ENCODE data around the gene PAPOLG. TPM values are rescaled to one million over a fixed set of nuclear protein-coding genes. Genes with fewer than 3 reads are reported as not detected.
A peak's percentile ranks its signal among the peaks of the same experiment; 100 is the strongest.

Gene PAPOLG
- total RNA-seq (2014; rRNA removed; shearing (Covaris generic); ENCODE audit: low replicate concordance) = 4.2 and 6.5 TPM in 2 replicates

DNA sequence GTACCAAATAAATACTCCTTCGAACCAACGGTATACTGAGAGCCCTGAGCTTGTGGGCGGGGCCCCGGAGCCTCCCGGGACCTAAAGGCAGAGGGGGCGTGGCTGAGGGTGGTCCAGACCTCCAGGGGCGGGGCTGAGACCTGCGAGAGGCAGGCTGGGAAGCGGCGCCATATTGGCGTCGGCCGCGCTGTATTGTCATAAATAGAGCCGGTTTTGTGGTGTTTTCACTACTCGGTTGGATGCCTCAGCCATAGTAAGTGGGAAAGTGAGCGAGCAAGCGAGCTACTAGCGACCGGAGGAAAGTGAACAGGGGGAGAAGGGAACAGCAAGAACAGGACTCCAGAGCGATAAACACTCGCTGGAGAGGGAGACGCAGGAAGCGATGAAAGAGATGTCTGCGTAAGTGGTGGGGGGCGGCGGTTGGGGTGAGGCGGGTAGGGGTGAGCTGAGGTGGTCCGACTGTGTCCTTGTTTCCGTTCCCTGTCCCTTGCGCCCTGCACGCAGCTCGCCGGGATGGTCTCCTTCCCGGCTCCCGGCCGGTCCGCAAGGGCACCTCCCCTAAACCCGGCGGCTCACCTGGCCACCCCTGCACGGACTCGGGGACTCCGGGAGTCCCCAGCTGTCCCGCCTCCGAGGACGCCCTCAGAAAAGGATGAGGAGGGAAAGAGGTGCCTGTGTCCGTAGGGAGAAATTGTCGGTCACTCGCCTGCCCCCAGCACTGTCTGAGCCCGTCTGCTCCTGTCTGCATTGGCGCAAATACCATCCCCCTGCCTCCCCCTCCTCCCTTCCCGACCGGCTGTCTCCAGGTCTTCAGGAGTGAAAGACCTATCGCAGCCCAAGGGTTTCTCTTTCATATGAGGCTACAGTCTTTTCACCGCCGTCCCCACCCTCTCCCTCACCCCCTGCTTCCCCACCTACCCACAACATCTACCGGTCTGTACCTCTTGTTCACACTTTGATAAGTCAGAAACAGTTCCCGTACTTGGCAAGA, at the start of gene PAPOLG:
PAPOLG (plus strand) TSS at position 172 of the 991 bp plus-strand sequence; CDS start at position 383, 211 bp downstream.
- Histone ChIP-seq H3K9me3 (no peaks in the 10 kb centered on the region), H3K4me3 (peak within 1 kb of the TSS; percentile 94), H3K36me3 (peaks cover 25% of the 10 kb centered on the region), H3K27me3 (no peaks in the 10 kb centered on the region)
- peak; percentile 94 for DNase-seq

DNA sequence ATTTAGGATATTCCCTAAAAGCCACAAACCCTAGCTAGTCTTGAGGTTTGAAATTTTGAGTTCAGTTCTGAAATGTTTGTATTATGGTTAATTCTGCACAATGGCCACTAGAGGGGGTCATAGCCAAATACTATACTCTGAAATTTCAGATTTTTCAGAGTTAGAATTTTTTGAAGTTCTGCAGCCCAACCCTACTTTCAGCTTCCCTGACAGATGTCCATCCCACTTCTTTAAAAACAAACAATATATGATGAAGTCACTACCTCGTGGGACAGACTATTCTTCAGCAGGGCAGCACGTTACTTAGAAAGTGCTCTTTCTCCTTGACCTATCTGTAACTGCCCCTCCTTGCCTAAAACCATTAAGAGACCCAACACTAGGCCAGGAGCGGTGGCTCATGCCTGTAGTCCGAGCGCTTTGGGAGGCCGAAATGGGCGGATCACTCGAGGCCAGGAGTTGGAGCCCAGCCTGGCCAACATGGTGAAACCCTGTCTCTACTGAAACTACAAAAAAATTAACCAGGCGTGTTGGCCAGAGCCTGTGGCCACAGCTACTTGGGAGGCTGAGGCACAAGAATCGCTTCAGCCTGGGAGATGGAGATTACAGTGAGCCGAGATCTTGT, 48.2 kb upstream of the PAPOLG start:
- Histone ChIP-seq H3K36me3 (no peaks in the 10 kb centered on the region), H3K9me3 (no peaks in the 10 kb centered on the region), H3K27me3 (no peaks in the 10 kb centered on the region), H3K4me3 (no peak overlapping the region)
- DNase-seq = no peak

DNA sequence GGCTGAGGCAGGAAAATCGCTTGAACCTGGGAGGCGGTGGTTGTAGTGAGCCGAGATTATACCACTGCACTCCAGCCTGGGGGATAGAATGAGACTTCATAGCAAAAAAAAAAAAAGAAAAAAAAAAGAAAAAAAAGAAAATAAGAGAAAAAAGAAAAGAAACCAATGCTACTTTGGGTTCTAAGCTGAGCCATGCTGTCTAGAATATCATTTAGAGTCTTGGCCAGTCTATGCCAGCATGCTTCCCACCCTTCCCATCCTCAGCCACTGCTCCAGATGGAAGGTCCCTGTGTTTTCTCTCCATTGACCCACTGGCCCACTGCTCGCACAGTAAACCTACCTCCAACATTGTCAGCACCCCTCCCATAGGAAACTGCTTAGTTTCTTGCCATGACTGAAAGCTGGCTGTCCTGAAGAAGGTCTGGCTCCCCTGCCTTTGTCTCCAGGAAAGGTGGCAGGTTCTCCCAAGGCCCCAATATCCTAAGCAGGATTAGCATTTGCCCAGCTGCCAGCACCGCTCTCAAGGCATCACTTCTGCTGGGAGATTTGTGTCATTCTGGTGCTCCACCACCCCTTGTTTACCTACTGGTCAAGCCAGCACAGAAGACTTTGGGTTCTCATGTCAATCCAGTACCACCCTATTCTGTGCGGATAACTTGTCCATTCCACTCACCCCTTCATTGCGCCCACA, 47.3 kb upstream of the PAPOLG start:
- Histone ChIP-seq H3K36me3 (no peaks in the 10 kb centered on the region), H3K4me3 (no peak overlapping the region), H3K9me3 (no peaks in the 10 kb centered on the region), H3K27me3 (no peaks in the 10 kb centered on the region)
- no peak for DNase-seq

DNA sequence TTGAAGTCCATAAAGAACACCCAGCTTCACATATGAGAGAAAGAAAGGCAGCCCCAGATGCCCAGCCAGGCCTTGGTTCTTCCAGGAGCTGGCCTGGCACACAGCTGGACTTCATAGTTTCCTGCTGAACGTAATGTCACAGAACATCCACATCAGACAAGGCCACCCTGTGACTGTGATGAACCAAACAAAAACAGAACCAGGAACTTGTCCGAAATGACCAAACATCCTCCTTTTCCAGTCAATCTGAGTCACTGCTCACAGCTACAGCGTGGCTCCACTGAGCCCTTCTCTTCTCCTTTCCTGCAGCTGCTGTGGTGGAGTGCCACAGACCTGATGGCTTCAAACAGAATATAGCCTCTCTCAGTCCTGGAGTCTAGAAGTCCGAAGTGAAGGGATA, 45.4 kb upstream of the PAPOLG start:
- DNase-seq = no peak
- Histone ChIP-seq H3K9me3 (no peaks in the 10 kb centered on the region), H3K27me3 (no peaks in the 10 kb centered on the region), H3K4me3 (no peak overlapping the region), H3K36me3 (no peaks in the 10 kb centered on the region)

DNA sequence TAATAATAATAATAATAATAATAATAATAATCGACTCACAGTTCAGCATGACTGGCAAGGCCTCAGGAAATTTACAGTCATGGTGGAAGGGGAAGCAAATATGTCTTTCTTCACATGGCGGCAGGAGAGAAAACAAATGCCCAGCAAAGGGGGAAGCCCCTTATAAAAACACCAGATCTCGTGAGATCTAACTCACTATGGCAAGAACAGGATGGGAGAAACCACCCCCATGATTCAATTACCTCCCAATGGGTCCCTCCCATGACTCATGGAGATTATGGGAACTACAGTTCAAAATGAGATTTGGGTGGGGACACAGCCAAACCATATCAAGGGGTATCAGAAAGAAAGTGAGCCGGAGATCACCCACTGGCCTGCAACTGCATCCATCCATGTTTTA, 40.5 kb upstream of the PAPOLG start:
- Histone ChIP-seq H3K4me3 (no peak overlapping the region), H3K9me3 (no peaks in the 10 kb centered on the region), H3K27me3 (no peaks in the 10 kb centered on the region), H3K36me3 (no peaks in the 10 kb centered on the region)
- DNase-seq = no peak

DNA sequence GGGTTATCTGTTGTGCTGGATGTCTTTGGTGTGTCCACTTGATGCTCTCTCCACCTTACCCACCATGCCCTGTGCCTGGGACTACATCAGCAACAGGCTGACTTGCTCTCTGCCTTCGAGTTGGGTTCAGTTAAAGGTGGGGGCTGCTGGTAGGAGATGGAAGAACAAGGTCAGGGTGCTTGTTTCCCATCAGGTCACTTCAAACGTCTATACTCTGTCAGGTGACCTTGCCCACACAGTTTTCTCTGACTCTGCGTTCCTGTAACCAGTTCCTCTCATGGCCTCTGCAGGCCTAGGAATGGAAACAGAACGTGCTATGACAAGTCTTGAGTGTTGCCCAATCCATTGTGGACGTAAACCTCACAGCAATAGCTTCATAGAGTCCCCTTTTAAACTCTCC, 38.4 kb upstream of the PAPOLG start:
- H3K27me3 ChIP-seq = no peaks in the 10 kb centered on the region
- no peaks in the 10 kb centered on the region for H3K36me3 ChIP-seq
- no peak overlapping the region for H3K4me3 ChIP-seq
- no peaks in the 10 kb centered on the region for H3K9me3 ChIP-seq
- DNase-seq = no peak

DNA sequence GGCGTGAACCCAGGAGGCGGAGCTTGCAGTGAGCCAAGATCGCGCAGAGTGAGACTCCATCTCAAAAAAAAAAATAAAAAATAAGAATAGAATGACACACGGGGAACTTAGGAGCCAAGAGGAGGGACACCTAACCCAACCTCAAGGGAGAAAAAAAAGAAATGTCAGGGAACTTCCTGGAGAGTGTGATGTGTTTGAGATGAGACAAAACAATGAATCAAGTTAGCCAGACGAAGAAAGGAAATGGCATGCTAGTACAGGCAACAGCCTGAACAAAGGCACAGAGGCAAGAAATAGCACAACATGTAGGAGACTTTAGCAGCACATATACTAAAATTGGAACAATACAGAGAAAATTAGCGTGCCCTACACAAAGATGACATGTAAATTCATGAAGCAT, 36.7 kb upstream of the PAPOLG start:
- Histone ChIP-seq H3K36me3 (no peaks in the 10 kb centered on the region), H3K4me3 (no peak overlapping the region), H3K27me3 (no peaks in the 10 kb centered on the region), H3K9me3 (no peaks in the 10 kb centered on the region)
- DNase-seq = no peak

DNA sequence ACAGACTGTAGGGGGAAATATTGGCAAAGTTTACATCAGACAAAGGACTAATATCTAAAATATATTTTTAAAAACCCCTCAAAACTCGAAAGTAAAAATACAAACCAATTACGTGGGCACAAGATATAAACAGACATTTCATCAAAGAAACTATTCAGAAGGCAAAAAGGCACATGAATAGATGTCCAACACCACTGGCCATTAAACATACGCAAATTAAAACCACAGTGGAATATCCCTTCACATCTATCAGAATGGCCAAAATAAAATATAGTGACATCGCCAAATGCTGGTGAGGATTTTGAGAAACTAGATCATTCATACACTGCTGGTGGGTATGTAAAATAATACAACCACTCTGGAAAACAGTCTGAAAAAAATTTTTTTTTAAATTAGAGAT, 30.6 kb upstream of the PAPOLG start:
- Histone ChIP-seq H3K9me3 (peaks cover 3% of the 10 kb centered on the region; the same call in 1 of the 2 replicates), H3K4me3 (no peak overlapping the region), H3K36me3 (no peaks in the 10 kb centered on the region), H3K27me3 (no peaks in the 10 kb centered on the region)
- DNase-seq = no peak

DNA sequence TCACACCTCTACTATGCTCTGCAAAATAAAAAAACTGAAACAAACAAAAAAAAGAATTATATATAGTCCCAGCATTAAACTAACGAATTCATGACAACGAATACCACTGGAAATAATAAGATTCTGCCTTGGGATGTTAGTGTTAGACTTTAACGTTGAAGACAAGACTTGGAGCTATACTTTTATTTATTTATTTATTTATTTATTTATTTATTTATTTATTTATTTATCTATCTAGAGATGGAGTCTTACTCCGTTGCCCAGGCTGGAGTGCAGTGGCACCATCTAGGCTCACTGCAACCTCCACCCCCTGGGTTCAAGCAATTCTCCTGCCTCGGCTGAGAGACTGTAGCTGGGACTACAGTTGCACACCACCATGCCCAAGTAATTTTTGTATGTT, 27.2 kb upstream of the PAPOLG start:
- no peaks in the 10 kb centered on the region for H3K36me3 ChIP-seq
- H3K27me3 ChIP-seq = no peaks in the 10 kb centered on the region
- DNase-seq = no peak
- H3K9me3 ChIP-seq = peaks cover 3% of the 10 kb centered on the region; the same call in 1 of the 2 replicates
- no peak overlapping the region for H3K4me3 ChIP-seq

DNA sequence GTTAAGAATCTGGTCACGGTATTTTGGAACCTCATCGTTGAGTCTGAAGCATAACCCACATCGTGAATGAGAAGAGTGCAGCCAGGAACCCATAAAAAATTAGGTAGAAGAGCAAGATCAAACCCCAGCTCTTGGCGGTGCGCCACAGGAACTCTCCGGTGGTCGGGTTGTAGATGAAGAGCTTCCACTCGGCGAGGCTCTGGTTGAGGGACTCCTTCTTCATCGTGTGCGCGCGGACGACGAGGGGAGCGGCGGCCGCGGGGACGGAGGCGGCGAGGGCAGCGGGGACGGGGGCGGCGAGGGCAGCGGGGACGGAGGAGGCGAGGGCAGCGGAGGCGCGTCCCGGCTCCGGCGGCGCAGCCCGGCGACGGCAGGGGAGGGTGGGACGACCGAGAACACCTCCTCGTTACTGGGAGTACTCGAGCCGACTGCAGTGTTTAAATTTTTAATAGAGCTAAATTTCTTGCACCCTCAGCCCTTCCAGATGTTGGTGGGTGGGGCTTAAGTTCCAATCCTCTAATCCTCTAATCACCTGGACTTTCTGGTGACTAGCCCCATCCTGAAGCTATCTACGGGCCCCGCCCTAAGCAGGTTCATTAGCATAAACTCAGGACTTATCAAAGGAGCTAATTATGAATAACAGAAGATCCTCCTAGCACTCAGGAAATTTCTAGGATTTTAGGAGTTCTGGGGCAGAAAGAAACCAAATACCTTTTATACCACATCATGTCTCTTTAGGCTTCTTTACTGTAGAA, 20.4 kb upstream of the PAPOLG start:
- H3K36me3 ChIP-seq = no peaks in the 10 kb centered on the region
- DNase-seq = peak; percentile 9
- peak overlapping the region; percentile 24 for H3K4me3 ChIP-seq
- H3K9me3 ChIP-seq = no peaks in the 10 kb centered on the region
- peaks cover 10% of the 10 kb centered on the region for H3K27me3 ChIP-seq

DNA sequence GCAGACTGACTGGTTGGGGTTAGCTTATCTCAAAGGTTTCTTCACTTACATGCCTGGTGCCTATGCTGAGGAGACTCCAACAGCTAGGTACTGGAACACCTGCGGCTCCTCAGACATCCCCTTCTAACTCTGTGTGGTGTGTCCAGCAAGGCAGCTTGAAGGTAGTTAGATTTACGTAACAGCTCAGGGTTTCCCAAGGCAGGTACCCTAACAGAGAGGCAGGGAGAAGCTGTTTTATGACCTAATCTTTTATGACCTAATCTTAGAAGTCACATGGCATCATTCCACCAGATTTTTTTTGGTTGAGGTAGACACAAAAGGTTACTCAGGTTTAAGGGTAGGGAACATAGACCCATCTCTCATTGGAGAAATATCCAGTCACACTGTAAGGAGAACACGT, 17.4 kb upstream of the PAPOLG start:
- Histone ChIP-seq H3K9me3 (no peaks in the 10 kb centered on the region), H3K4me3 (no peak overlapping the region)

DNA sequence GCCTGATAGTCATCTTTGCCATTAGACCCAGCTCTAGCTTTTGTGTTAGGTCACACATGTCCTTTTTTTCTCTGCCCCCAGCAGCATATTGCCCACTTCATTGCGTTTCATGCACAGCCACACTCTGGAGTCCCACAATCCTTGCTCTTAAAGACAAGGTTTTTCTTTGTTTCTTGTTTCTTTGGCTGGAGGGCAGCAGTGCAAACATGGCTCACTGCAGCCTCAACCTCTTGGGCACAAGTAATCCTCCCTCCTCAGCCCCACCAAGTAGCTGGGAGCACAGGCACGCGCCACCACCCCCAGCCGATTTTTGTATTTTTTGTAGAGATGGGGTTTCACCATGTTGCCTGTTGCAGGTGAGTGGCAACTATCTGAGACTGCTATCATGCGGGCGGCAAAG, 16.9 kb upstream of the PAPOLG start:
- Histone ChIP-seq H3K36me3 (no peaks in the 10 kb centered on the region), H3K27me3 (peaks cover 10% of the 10 kb centered on the region), H3K9me3 (no peaks in the 10 kb centered on the region), H3K4me3 (no peak overlapping the region)
- no peak for DNase-seq

More for the DNA sequence above, 17.4 kb upstream of the PAPOLG start:
- no peak for DNase-seq
- H3K36me3 ChIP-seq = no peaks in the 10 kb centered on the region
- H3K27me3 ChIP-seq = peaks cover 10% of the 10 kb centered on the region

DNA sequence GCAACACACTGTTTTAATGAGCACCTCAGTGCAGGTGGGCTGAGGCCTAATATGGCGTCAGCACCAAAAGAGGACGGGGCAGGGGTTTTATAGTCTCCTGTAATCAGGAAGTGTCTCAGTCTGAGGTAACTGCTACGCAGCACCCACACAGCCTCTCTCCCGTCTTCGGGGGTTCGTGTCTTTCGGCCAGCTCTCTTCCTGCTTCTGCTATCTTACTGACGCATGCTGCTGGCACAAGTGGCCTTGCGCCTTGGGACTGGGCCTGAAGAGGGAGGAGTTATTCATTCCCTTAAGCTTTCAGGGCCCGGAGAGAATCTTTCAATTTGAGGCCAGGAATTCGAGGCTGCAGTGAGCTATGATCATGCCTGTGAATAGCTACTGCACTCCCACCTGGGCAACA, 14.5 kb upstream of the PAPOLG start:
- no peak for DNase-seq
- Histone ChIP-seq H3K36me3 (no peaks in the 10 kb centered on the region), H3K4me3 (no peak overlapping the region), H3K27me3 (peaks cover 2% of the 10 kb centered on the region; the same call in 1 of the 2 replicates), H3K9me3 (no peaks in the 10 kb centered on the region)

DNA sequence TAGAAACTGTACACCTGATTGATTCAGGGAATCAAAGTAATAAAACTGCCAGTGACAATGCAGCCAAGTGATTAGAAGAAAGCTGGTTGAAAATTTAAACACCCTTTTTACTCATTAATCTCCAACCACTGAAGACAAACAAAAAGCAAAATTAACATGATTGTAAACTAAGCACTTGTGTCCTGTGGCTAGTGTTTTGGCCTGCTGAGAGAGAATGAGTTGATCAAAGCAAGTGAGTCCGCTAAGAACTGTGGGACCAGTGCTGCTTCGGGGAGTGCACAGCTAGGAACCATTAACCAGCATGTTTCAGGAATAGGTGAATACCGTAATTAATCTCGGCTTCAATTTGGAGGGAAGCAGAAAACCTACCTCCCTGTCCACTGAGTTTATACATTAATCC, 13.6 kb upstream of the PAPOLG start:
- peaks cover 2% of the 10 kb centered on the region; the same call in 1 of the 2 replicates for H3K27me3 ChIP-seq
- no peaks in the 10 kb centered on the region for H3K36me3 ChIP-seq
- H3K4me3 ChIP-seq = no peak overlapping the region
- H3K9me3 ChIP-seq = no peaks in the 10 kb centered on the region
- no peak for DNase-seq

DNA sequence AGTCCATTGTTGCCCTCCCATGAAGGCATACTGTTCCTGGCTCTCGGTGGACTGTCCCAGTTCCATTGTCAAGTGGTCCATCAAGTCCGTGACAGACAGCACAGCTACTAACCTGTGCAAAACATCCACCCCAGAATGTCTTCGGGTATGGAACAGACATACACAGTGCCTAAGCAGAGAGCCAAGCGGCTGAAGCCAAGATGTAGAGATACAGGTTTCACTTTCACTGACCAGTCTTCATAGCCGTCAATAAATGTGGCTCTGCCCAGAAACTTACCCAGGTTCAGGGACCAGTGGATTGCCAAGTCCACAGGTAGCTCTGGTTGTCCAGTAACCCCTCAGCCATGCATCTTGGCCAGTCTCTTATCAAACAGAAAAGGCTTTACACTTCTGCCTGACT, 10.7 kb upstream of the PAPOLG start:
- Histone ChIP-seq H3K4me3 (no peak overlapping the region), H3K36me3 (no peaks in the 10 kb centered on the region), H3K9me3 (no peaks in the 10 kb centered on the region), H3K27me3 (no peaks in the 10 kb centered on the region)
- no peak for DNase-seq

DNA sequence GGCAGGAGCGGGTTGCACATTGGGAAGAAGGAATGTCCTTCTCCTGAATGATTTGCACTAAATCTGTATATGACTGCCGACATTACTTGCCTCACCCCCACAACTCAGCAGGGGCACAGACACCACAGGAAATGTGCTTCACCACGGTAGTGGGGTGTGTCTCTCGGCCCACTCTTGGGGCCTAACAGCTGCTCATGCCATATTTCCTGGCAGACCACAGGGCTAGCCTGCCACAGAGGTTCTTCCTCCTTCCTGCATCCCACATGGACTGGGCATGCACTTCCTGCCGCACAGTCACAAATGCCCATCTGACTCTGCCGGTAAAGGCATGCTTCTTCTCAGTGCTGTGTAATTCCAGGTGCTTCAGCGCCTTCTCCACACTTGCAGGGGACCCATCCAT, 10.3 kb upstream of the PAPOLG start:
- no peaks in the 10 kb centered on the region for H3K36me3 ChIP-seq
- H3K27me3 ChIP-seq = no peaks in the 10 kb centered on the region
- H3K4me3 ChIP-seq = no peak overlapping the region
- peak; percentile 7 for DNase-seq
- no peaks in the 10 kb centered on the region for H3K9me3 ChIP-seq

Measured in MG63 (cell line).